RWPE1 (cell line): ENCODE data around the gene ESRRG.

Experiments
- CTCF ChIA-PET: fragments of 350-600 bp; sonication (Branson Sonifier 250); formaldehyde crosslinking; extraction: SDS; loops from one replicate; lab custom pipeline; 2021; lab: Yijun Ruan, JAX
- POLR2A ChIA-PET: fragments of 400-600 bp; formaldehyde crosslinking; extraction: SDS; loops from one replicate; lab custom pipeline; 2020; ENCODE audit warnings: antibody characterized with exemption; ENCODE audit not compliant: low non-redundant PET; lab: Yijun Ruan, JAX
- DNase-seq: peaks from one replicate; pipeline ENCODE4 v3.0.0; 2012; ENCODE audit warnings: low spot score
- H3K27ac ChIP-seq: fragments of 450-650 bp; 2 replicates; pipeline ENCODE4 v1.5.1; 2017
- TF ChIP-seq, protein P1 (sequence below): fragments of 450-650 bp; conservative IDR thresholded peaks from 2 replicates; pipeline ENCODE4 v1.5.1; 2017; ENCODE audit warnings: low read depth, mild to moderate bottlenecking

The ESRRG gene

DNA sequence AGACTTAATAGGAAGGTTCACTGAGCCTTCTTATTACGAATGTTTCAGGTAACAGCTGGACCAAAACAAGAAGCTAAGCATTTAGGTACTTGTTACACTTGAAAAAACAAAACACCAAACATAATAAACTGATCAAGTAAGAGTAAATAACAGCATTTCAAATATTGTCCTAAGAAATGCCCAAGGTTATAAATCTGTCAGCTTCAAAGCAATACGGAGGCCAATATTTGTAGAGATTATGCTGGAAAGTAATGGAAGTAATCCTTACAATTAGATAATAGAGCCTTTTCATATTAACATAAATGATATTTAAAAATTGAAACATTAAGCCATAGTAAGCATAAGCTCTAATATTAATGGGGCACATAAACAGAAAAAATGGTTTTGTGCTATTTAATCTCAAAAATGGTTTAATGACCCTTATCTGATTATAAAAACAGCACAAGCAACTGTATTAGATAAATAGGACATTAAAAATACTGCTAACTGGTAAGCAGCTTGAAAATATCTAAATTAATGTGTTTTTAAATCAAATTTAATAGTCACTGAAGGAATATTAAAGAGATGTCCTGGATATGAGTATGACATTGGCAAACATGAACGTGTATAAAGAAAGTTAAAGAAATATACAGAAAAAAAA, 256.9 kb downstream of the ESRRG start:
- TF ChIP-seq, protein P1, sequence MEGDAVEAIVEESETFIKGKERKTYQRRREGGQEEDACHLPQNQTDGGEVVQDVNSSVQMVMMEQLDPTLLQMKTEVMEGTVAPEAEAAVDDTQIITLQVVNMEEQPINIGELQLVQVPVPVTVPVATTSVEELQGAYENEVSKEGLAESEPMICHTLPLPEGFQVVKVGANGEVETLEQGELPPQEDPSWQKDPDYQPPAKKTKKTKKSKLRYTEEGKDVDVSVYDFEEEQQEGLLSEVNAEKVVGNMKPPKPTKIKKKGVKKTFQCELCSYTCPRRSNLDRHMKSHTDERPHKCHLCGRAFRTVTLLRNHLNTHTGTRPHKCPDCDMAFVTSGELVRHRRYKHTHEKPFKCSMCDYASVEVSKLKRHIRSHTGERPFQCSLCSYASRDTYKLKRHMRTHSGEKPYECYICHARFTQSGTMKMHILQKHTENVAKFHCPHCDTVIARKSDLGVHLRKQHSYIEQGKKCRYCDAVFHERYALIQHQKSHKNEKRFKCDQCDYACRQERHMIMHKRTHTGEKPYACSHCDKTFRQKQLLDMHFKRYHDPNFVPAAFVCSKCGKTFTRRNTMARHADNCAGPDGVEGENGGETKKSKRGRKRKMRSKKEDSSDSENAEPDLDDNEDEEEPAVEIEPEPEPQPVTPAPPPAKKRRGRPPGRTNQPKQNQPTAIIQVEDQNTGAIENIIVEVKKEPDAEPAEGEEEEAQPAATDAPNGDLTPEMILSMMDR: no peak
- no peak for DNase-seq
- no peak overlapping the region for H3K27ac ChIP-seq
- POLR2A ChIA-PET: no interaction called here
- CTCF ChIA-PET: no interaction called here

DNA sequence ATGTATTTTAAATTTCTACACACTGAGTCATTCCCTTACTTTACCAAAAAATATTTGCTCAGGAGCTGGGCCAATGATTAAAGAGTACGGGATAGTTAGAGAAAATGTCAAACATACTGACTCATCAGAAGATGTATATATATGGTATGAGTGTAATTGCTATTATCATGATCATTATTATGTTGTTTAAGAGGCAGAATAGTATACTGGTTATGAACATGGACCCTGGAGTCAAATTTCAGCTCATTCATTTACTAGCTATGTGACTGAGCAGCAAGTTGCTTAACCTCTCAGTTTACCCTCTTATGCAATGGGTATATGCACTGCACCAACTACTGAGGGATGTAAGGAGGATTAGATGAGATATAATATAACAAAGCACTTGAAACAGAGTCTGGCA, 258.7 kb downstream of the ESRRG start:
- TF ChIP-seq, protein P1: no peak
- no peak overlapping the region for H3K27ac ChIP-seq
- CTCF ChIA-PET: interaction anchor here (0.6 kb wide), 1 partner anchor 363 kb away, joined by 3 read pairs; no protein-coding TSS in a partner anchor
- POLR2A ChIA-PET: no interaction called here
- peak; percentile 90 for DNase-seq

DNA sequence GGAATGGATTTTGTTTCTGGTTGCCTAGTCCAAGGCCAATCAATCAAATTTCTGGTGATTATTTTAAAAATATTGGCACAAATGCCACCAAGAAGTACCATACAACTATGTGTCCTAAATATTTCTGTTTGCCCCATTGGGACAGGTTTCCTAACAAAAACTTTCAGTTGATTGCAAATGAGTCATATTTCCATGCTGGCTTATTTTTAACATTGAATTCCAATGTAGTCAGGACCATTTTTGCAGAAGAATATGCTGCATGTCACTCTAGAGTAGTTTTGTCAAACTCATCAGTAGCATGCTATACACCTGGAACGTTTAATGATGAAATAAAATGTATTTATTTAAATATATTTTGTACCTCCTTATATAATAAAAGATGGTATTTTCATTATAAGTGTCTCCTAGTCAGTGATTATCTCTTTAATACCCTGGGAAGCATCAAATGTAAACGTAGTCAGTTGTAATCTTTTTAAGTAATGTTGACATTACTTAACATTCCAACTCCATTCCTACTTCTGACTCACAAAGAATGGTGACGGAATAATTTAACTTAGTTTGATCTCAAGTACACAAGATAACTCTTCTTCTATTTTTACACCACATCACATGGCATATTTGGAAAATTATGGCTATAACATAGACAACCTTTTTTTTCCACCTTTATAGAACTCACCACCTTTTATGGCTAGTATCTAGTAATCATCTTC, 261.0 kb downstream of the ESRRG start:
- peak; percentile 5 for DNase-seq
- H3K27ac ChIP-seq: no peak overlapping the region
- TF ChIP-seq, protein P1: no peak
- ChIA-PET CTCF (no interaction called here), POLR2A (no interaction called here)

DNA sequence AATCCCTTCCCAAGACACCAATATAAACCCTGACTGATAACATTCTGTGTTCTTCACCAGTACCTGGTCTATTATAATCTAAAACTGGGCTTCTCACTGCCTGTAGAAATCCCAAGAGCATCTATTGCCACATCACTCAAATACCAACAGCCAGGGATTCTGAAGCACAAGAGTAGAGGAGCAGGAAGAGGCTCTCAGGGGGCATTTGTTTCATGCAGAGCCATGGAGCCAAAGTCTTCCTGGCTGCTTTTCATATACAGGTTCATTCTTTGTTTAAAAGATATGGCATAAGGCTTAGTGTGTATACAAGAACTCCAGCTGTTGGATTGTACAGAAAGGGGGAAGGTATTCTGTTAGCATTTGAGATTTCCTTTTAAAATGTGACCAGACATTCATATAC, 261.8 kb downstream of the ESRRG start:
- no peak overlapping the region for H3K27ac ChIP-seq
- ChIA-PET POLR2A (no interaction called here), CTCF (no interaction called here)
- no peak for DNase-seq
- TF ChIP-seq, protein P1: no peak

DNA sequence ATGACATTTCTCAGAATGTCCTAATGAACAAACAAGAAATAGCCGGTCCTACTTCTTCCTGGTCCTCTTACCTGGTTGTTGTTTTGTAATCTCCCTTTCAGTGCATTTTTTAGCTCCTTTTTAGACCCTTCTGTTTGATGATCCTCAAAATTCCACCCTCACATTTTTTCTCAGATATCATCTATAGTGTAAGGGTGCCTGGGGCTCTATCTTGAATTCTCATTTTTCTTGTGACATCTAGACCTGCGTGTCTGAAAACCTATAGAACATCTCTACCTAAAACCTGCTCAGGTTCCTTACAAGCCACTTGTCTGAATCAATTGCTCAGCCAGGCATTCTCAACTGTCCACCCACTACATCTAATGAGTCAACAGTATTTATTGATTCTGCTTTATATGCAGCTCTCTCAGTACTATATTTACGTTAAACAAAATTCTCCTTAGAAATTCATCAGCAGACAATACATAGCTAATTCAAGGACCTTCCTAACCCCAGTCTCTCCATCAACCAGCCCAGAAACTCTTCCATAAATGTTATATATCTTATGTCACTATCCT, 263.5 kb downstream of the ESRRG start:
- H3K27ac ChIP-seq: no peak overlapping the region
- POLR2A ChIA-PET: no interaction called here
- DNase-seq: no peak
- CTCF ChIA-PET: interaction anchor here (0.6 kb wide), 1 partner anchor 547 kb away, joined by 3 read pairs; no protein-coding TSS in a partner anchor
- TF ChIP-seq, protein P1: no peak

DNA sequence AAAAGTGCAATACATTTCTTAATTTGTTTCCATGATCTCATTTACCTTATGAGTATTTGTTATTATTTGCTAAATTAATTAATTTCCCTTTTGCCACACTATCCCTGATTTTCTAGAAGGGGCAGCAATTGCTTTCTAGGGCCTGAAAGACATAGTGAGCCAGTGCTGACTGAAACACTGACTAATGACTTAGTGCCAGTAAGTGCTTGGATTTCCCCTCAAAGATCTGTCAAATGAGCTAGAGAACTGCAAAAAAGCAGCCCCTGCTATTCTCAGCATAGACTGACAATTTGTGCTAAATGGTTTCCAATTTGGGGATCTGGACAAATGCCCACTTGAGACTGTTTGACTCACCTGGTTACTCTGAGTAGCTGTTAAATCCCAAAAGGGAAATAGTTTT, 264.4 kb downstream of the ESRRG start:
- POLR2A ChIA-PET: no interaction called here
- no peak overlapping the region for H3K27ac ChIP-seq
- CTCF ChIA-PET: no interaction called here
- TF ChIP-seq, protein P1: no peak
- no peak for DNase-seq
